DOHH2 (cell line): ENCODE measurements around the gene NT5C1A.

Source experiments
- EZH2phosphoT487 ChIP-seq: fragments of 200-600 bp; sonication (generic); IDR thresholded peaks from 2 replicates; pipeline ENCODE4 v1.6.1; 2017; ENCODE audit warnings: borderline replicate concordance, mild to moderate bottlenecking, antibody characterized with exemption, low read length, moderate library complexity, mixed read lengths
- TF ChIP-seq, protein P1 (sequence below): fragments of 200-600 bp; sonication (generic); IDR thresholded peaks from one replicate; pipeline ENCODE4 v1.5.1; 2014; ENCODE audit warnings: antibody characterized with exemption, mild to moderate bottlenecking, low read depth, low read length; ENCODE audit not compliant: poor library complexity, severe bottlenecking

DNA sequence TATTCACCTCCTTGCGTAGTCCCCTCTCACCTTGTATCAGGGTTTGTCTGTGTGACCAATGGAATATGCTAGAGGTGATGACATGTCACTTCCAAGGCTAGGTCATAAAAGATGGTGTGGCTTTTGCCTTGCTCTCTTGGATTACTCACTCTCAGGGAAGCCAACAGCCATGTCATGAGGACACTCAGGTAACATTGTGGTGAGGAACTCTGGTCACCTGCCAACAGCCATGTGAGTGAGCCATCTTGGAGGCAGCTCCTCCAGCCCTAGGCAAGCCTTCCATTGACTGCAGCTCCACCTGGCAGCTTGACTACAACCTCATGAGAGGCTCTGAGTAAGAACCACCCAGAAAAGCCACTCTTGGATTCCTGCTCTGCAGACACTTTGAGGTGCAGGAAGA, 21.5 kb downstream of the NT5C1A start:
- TF ChIP-seq, protein P1, sequence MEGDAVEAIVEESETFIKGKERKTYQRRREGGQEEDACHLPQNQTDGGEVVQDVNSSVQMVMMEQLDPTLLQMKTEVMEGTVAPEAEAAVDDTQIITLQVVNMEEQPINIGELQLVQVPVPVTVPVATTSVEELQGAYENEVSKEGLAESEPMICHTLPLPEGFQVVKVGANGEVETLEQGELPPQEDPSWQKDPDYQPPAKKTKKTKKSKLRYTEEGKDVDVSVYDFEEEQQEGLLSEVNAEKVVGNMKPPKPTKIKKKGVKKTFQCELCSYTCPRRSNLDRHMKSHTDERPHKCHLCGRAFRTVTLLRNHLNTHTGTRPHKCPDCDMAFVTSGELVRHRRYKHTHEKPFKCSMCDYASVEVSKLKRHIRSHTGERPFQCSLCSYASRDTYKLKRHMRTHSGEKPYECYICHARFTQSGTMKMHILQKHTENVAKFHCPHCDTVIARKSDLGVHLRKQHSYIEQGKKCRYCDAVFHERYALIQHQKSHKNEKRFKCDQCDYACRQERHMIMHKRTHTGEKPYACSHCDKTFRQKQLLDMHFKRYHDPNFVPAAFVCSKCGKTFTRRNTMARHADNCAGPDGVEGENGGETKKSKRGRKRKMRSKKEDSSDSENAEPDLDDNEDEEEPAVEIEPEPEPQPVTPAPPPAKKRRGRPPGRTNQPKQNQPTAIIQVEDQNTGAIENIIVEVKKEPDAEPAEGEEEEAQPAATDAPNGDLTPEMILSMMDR: no peak
- no peak for TF ChIP-seq EZH2phosphoT487
